ENCODE results near the gene MAP2K4.

Gene MAP2K4

DNA sequence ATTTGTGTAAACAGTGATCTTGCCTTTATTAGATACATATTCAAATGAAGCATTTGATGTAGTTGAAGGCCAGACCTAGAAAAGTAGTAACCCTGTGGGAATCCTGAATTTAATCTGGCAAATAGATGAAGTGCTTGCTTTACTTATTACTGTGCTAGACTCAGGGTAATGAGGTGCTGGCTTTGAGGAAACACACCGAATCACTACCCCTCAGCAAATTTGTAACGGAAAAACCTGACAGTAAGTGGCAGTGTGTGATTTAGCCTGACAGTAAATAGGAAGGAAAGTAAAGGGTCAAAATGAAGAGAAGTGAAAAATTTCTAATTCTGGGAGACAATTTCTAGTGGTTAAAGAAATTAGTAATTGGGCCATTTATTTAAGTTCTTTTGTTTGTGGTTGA, 90.2 kb downstream of the MAP2K4 start:
- H3K9me3 ChIP-seq (ENCODE audit: control insufficient read depth, insufficient read depth, low read length), result no peaks in the 10 kb centered on the region
- H3K27me3 ChIP-seq (ENCODE audit: control insufficient read depth, low read length), result no peaks in the 10 kb centered on the region
- H3K4me1 ChIP-seq (ENCODE audit: control insufficient read depth, low read length), result no peaks in the 10 kb centered on the region
- no peaks in the 10 kb centered on the region for H3F3A ChIP-seq (ENCODE audit: control insufficient read depth, insufficient read depth)
- TF ChIP-seq, protein P1, sequence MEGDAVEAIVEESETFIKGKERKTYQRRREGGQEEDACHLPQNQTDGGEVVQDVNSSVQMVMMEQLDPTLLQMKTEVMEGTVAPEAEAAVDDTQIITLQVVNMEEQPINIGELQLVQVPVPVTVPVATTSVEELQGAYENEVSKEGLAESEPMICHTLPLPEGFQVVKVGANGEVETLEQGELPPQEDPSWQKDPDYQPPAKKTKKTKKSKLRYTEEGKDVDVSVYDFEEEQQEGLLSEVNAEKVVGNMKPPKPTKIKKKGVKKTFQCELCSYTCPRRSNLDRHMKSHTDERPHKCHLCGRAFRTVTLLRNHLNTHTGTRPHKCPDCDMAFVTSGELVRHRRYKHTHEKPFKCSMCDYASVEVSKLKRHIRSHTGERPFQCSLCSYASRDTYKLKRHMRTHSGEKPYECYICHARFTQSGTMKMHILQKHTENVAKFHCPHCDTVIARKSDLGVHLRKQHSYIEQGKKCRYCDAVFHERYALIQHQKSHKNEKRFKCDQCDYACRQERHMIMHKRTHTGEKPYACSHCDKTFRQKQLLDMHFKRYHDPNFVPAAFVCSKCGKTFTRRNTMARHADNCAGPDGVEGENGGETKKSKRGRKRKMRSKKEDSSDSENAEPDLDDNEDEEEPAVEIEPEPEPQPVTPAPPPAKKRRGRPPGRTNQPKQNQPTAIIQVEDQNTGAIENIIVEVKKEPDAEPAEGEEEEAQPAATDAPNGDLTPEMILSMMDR (IDR thresholded peaks at IDR 0.05; ENCODE audit: low read depth, low read length, poor library complexity, severe bottlenecking), result no peak
- no peak for TF ChIP-seq EZH2phosphoT487 (IDR thresholded peaks at IDR 0.05; ENCODE audit: borderline replicate concordance, low read length)
- no peaks in the 10 kb centered on the region for H3K9me2 ChIP-seq (replicated peaks; ENCODE audit: control insufficient read depth, low read length)
- H3K79me2 ChIP-seq (ENCODE audit: control insufficient read depth, low read length), result no peaks in the 10 kb centered on the region
- peaks cover 44% of the 10 kb centered on the region for H3K36me3 ChIP-seq (ENCODE audit: control insufficient read depth, low read length)
- no peak overlapping the region for H3K4me2 ChIP-seq (ENCODE audit: low read length)
- H3K4me3 ChIP-seq (ENCODE audit: low read length), result no peak overlapping the region
- no peaks in the 10 kb centered on the region for H4K20me1 ChIP-seq (ENCODE audit: control insufficient read depth, insufficient read depth, low read depth, low read length)
- H3K27ac ChIP-seq (ENCODE audit: low read depth, low read length), result no peak overlapping the region

DNA sequence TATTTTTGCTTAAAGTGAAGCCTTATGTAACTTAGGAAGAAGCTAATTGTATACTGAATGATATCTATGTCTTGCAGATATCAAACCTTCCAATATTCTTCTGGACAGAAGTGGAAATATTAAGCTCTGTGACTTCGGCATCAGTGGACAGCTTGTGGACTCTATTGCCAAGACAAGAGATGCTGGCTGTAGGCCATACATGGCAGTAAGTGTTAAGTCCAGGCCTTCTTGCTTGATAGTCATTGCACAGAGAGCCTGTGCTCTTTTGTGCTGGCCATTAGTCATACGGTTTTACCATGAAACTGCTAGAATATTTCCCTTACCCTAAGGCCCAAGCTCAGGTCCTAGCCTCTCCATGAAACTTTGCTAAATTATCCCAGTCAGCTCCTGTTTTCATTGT, 92.5 kb downstream of the MAP2K4 start:
- H4K20me1 ChIP-seq (ENCODE audit: control insufficient read depth, insufficient read depth, low read depth, low read length), result no peaks in the 10 kb centered on the region
- no peak overlapping the region for H3K27ac ChIP-seq (ENCODE audit: low read depth, low read length)
- no peaks in the 10 kb centered on the region for H3F3A ChIP-seq (ENCODE audit: control insufficient read depth, insufficient read depth)
- no peak overlapping the region for H3K4me2 ChIP-seq (ENCODE audit: low read length)
- H3K4me1 ChIP-seq (ENCODE audit: control insufficient read depth, low read length), result no peaks in the 10 kb centered on the region
- H3K9me3 ChIP-seq (ENCODE audit: control insufficient read depth, insufficient read depth, low read length), result no peaks in the 10 kb centered on the region
- peaks cover 50% of the 10 kb centered on the region for H3K36me3 ChIP-seq (ENCODE audit: control insufficient read depth, low read length)
- H3K79me2 ChIP-seq (ENCODE audit: control insufficient read depth, low read length), result no peaks in the 10 kb centered on the region
- no peak for TF ChIP-seq EZH2phosphoT487 (IDR thresholded peaks at IDR 0.05; ENCODE audit: borderline replicate concordance, low read length)
- TF ChIP-seq, protein P1 (IDR thresholded peaks at IDR 0.05; ENCODE audit: low read depth, low read length, poor library complexity, severe bottlenecking), result no peak
- no peaks in the 10 kb centered on the region for H3K9me2 ChIP-seq (replicated peaks; ENCODE audit: control insufficient read depth, low read length)
- no peaks in the 10 kb centered on the region for H3K27me3 ChIP-seq (ENCODE audit: control insufficient read depth, low read length)
- H3K4me3 ChIP-seq (ENCODE audit: low read length), result no peak overlapping the region

DNA sequence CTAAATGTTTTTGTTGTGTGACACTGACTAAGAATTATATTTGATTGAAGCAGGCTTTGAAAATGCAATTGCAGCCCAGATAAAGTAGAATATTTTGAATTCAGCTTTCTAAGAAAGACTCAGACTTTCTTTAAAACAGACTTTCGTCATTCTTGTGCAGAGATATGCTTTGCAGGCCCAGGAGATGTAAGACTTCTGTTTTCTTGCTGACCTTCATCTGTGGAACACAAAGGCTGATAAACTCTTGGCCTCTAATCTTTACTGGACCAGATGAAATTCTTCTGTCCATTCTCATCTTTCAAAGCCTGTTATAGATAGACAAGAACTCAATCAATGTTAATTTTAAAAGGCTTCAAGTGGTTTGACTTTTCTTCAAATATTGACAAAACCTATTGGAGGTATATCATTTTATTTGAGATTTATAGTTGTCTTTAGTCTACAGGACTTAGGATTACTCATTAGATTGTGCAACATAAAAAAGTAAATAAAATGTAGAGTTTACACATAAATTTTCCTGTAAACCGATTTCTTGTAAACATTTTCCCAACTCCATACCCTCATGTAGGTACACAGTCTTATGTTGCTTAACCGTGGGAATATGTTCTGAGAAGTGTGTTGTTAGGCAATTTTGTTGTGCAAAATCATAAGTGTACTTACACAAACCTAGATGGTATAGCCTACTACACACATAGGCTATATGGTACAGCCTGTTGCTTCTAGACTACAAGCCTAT, 94.2 kb downstream of the MAP2K4 start:
- no peak overlapping the region for H3K4me2 ChIP-seq (ENCODE audit: low read length)
- no peaks in the 10 kb centered on the region for H3K4me1 ChIP-seq (ENCODE audit: control insufficient read depth, low read length)
- no peaks in the 10 kb centered on the region for H3K9me2 ChIP-seq (replicated peaks; ENCODE audit: control insufficient read depth, low read length)
- H3F3A ChIP-seq (ENCODE audit: control insufficient read depth, insufficient read depth), result no peaks in the 10 kb centered on the region
- no peaks in the 10 kb centered on the region for H3K27me3 ChIP-seq (ENCODE audit: control insufficient read depth, low read length)
- peaks cover 50% of the 10 kb centered on the region for H3K36me3 ChIP-seq (ENCODE audit: control insufficient read depth, low read length)
- H3K27ac ChIP-seq (ENCODE audit: low read depth, low read length), result no peak overlapping the region
- H3K9me3 ChIP-seq (ENCODE audit: control insufficient read depth, insufficient read depth, low read length), result no peaks in the 10 kb centered on the region
- H3K4me3 ChIP-seq (ENCODE audit: low read length), result no peak overlapping the region
- TF ChIP-seq EZH2phosphoT487 (IDR thresholded peaks at IDR 0.05; ENCODE audit: borderline replicate concordance, low read length), result no peak
- TF ChIP-seq, protein P1 (IDR thresholded peaks at IDR 0.05; ENCODE audit: low read depth, low read length, poor library complexity, severe bottlenecking), result no peak
- no peaks in the 10 kb centered on the region for H3K79me2 ChIP-seq (ENCODE audit: control insufficient read depth, low read length)
- no peaks in the 10 kb centered on the region for H4K20me1 ChIP-seq (ENCODE audit: control insufficient read depth, insufficient read depth, low read depth, low read length)
